Raji (cell line): ENCODE data around the gene RYR1.

ENCODE experiments used
- POLR2A ChIP-seq: IDR thresholded peaks from 2 replicates; pipeline ENCODE4 v1.6.1; 2011; ENCODE audit warnings: low read depth, low read length, control low read depth; ENCODE audit not compliant: insufficient read depth

The RYR1 gene

GRCh38 chr19:38563475-38563874, 130.0 kb downstream of the RYR1 start:
- no peak for TF ChIP-seq POLR2A

- TF ChIP-seq POLR2A: no peak
Observed at GRCh38 chr19:38564981-38565690, 131.6 kb downstream of the RYR1 start.

- no peak for TF ChIP-seq POLR2A
Observed at GRCh38 chr19:38565691-38566105, 132.2 kb downstream of the RYR1 start.

GRCh38 chr19:38569368-38569983, 136.0 kb downstream of the RYR1 start:
- TF ChIP-seq POLR2A: no peak

GRCh38 chr19:38571682-38572081, 138.2 kb downstream of the RYR1 start:
- TF ChIP-seq POLR2A: no peak

GRCh38 chr19:38577826-38578225, 144.3 kb downstream of the RYR1 start:
- TF ChIP-seq POLR2A: no peak

- TF ChIP-seq POLR2A: no peak
Observed at GRCh38 chr19:38580080-38580479, 146.6 kb downstream of the RYR1 start.

- no peak for TF ChIP-seq POLR2A
Observed at GRCh38 chr19:38583219-38583984, 149.9 kb downstream of the RYR1 start.

GRCh38 chr19:38583985-38584305, 150.5 kb downstream of the RYR1 start:
- TF ChIP-seq POLR2A: no peak

GRCh38 chr19:38587562-38587961, 154.1 kb downstream of the RYR1 start:
- TF ChIP-seq POLR2A: no peak

GRCh38 chr19:38588041-38588440, 154.6 kb downstream of the RYR1 start:
- TF ChIP-seq POLR2A: no peak

GRCh38 chr19:38592940-38593339, 159.4 kb downstream of the RYR1 start:
- no peak for TF ChIP-seq POLR2A

GRCh38 chr19:38596057-38596981, 162.8 kb downstream of the RYR1 start:
- no peak for TF ChIP-seq POLR2A

- TF ChIP-seq POLR2A: no peak
Observed at GRCh38 chr19:38597075-38597474, 163.6 kb downstream of the RYR1 start.

- no peak for TF ChIP-seq POLR2A
Observed at GRCh38 chr19:38599722-38600121, 166.2 kb downstream of the RYR1 start.
